ENCODE data around the gene PCBP3.
"Not testable (repeated sequence)": the region's sequence is repeated elsewhere in the genome, so short reads cannot be mapped to it uniquely, and the experiment has no call there.

PCBP3 gene

DNA sequence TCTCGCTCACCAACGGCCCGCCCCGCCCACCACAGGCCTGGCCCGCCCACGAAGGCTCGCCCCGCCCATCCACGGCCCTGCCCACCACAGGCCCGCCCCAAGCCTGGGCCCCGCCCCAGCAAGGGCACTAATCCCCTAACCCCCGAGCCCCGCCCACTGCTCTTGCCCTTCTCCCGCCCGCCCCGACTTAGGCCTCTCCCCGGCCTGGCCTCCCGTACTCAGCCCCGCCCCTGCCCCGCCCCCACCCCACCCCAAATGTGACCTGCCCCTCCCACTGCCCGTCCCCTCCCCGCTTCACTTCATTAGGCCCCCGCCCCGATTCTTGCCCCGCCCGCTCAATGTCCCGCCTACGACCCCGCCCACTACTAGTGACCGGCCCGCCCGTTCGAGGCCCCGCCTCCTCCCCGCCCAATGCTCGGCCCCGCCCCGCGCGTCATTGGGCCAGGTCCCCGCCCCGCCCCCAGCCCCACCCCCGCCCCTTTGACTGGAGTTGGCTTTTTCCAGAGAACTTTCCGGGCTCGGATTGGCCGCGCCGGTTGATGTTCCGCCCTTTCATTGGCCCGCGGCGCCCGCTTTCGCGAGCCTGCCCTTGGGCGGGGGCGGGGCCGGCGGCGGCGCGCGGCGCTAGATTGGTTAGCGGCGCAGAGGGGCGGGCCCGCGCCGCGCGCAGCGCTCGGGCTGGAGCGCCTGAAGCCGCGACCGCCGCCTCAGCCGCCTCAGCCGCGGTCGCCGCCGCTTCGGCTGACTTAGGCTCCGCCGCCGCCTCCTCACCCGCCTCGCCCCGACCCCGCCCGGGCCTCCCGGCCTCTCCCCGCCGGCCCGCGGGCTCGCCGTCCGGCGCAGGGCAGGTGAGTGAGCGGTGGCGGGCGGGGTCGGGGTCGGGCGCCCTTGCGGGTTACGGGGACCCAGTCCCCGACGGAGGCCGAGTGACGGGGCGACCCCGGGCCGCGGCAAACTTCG is at the start of gene PCBP3:
PCBP3 (plus strand) TSS at position 705 of the 960 bp plus-strand sequence. CDS start 206,361 bp downstream, outside the sequence.
- DNase-seq (ENCODE audit: low read depth) = peak; percentile 96

DNA sequence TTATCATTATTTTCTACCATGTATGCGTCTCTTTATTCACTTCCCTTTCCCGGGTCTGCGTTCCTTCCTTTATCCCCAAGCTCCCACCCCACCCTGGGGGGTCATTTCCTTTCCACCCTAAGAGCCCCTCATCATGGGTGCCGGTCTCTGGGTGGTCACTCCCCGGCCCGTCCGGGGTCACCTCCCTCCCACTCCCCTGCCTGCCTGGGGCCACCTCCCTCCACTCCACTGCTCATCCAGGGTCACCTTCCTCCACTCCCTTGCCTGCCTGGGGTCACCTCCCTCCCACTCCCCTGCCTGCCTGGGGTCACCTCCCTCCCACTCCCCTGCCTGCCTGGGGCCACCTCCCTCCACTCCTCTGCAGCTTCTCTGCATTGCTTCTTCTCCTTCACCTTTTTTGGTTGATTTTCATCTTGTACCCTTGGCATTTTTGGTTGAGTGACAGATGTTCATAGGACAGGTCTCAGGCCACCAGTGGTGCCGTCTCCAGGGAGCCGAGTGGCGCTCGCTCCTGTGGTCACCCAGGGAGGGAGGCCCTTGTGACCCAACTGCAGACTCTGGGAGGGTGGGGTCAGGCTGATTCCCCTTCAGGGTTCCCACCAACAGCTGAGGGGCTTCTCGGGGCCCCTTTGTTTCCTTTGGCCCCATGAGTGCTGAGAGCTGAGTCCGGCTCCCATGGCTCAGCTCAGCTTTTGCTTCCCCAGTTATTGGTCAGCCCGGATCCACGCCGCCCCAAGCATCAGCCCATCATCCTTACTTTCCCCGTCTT is 48.6 kb upstream of the PCBP3 start:
- DNase-seq (ENCODE audit: low read depth) = no peak

DNA sequence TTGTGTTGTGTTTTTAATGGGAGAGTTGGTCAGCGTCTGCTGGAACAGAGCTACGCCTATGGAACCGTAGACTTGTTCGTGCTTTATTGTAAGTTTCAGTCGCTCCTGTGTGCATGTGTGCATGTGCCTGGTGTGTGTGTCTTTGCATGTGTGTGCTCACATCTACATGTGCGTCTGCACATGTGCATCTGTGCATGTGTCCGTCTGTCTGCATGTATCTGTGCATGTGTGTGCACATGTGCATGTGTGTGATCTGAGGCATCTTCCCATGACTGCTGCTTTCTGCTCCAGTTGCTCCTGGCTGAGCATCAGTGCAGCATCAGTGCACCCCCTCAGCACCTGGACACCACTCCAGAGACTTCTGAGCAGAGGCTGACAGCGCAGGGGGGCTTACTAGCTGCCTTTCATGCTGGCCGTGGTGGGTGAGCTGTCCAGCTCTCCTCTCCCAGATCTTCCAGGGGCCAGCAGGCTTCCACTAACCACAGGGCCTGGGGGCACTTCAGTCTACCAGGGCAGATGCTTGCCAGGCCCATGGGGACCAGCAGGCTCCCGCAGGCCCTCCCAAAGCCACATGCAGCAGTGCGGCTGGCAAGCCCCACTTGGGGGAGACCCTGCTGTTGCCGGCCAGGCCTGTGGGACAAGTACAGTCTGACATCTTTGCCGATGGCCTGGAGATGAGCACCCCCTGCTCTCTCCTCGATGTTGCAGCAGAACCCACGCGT is 47.8 kb upstream of the PCBP3 start:
- DNase-seq (ENCODE audit: low read depth) = no peak

DNA sequence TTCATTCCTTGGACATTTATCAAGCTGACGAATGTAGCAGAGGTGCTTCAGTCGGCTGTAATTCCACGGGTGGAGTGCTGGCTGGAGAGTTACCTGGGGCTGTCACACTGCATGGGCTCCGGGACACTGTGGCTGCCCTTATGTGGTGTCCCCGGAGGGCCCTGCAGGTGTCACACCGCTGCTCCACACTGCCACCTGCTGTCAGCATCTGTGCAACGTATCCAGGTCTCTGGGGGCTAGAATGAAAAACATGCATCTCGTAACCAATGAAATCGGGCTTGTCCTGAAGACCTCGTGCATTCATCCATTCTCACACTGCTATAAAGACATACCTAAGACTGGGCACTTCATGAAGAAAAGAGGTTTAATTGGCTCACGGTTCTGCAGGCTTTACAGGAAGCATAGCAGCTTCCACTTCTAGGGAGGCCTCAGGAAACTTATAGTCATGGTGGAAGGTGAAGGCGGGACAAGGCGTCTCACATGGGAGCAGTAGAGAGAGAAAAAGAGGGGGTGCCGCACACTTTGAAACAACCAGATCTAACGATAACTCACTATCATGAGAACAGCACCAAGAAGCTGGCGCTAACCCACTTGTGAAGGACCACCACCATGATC is 46.7 kb upstream of the PCBP3 start:
- peak; percentile 68 for DNase-seq (ENCODE audit: low read depth)

DNA sequence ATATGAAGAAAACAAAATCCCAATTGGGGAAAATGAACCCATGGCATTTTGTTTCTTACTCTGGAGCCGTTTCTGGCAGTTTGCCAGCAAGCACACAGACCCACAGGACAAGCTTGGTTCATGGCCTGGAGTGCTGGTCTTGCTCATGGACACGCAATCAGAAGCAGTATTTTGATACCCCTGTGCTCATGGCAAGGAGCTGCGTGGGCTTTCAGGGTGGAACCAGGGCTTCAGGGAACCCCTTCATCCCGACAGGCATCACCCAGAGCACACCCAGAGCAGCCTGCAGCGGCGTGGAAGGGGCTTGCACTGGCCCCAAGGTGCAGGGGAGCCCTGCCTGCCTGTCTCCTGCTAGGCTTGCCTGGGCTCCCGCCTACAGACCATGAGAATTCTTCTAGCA is 45.4 kb upstream of the PCBP3 start:
- no peak for DNase-seq (ENCODE audit: low read depth)

DNA sequence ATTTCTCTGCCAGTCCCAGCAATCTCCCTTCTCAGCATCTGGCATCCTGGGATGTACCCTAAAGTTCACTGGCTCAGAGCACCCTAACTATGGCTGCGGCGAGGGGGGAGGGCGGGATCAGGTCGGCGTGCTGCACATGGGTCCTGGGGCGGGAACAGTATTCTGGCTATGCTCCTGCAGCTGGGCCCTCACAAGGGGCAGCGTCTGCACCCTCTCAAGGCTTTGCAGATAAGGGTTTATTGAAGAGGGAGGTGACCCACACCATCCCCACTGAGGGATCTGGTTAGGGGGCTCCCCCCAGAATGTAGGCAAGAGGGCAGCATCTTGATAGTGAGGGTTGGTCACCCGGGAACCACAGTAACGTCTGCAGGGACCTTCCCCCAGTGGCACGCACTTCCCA is 44.9 kb upstream of the PCBP3 start:
- no peak for DNase-seq (ENCODE audit: low read depth)

DNA sequence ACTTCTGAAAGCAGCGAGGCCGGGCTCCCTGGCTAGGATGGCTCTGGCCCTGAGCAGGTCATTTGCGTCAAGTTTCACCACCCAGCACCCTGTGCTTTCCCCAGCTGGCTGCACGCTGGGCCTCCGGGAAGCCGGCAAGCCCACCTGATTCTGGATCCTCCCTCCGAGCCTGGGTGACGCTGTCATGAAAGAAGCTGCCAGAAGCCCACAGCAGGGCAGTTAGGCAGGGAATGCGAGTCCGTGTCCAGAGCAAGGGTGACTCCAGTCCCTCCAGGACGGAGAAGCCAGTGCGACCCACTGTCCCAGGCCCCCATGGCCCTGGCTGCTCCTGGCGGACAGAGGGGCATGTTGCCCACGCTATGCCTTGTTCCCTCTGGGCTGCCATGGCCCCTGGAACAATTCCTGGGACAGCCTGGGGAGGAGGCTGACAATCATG is 44.4 kb upstream of the PCBP3 start:
- no peak for DNase-seq (ENCODE audit: low read depth)

DNA sequence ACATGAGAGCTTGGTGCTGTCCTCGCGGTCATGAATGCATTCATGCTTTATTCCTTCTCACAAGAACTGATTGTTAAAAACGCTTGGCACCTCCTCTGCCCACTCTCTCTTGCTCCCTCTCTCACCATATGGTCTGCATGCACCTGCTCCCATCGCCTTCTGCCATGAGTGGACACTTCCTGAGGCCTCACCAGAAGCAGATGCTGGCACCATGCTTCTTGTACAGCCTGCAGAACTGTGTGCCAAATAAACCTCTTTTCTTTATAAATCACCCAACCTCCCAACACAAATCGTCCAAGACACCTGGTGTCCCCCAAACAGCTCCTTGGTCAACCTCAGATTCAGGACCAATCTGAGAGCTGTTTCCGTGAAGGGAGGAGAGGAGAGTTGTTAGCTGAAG is 43.3 kb upstream of the PCBP3 start:
- DNase-seq (ENCODE audit: low read depth) = no peak

DNA sequence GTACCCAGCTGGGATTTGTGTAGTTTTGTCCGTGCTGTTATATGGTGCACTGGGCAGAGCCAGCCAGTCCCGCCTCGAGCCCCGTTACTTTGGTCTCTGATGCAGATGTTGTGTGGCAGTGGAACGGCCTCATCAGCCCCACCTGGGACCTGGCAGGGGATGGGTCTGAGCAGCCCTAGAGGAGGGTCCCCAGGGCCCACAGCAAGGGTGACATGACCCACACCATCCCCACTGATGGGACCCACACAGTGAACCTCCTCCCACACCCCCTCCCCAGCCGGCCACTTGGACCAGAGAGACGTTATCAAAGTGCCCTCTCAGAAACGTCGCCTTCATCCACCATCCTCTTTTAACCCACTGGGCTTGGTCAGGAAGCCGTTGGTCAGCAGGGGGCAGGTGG is 42.0 kb upstream of the PCBP3 start:
- DNase-seq (ENCODE audit: low read depth) = no peak

DNA sequence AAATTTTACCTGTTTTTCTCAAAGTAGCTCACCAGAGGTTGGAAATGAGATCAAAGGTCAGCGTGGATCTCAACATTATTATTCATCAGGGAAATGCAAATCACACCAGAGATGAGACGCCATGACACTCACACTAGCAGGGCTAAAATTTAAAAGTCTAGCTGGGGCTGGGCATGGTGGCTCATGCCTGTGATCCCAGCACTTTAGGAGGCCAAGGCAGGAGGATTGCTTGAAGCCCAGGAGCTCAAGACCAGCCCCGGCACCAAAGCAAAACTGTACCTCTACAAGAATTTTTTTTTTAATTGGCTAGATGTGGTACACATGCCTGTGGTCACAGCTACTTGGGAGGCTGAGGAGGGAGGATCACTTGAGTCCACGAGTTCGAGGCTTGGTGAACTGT is 41.4 kb upstream of the PCBP3 start:
- DNase-seq (ENCODE audit: low read depth) = no peak

DNA sequence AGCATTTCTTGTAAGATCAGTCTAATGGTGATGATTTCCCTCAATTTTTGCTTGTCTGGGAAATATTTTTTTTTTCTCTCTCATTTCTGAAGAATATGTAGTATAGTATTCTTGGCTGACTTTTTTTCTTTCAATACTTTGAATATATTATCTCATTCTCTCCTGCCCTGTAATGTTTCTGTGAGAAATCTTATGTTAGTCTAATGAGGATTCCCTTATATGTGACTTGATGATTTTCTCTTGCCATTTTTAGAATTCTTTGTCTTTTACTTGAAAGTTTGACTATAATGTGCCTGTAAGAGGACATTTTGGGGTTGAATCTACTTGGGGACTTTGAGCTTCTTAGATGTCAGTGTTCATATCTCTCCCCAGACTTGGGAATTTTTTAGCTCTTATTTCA is 40.0 kb upstream of the PCBP3 start:
- no peak for DNase-seq (ENCODE audit: low read depth)

DNA sequence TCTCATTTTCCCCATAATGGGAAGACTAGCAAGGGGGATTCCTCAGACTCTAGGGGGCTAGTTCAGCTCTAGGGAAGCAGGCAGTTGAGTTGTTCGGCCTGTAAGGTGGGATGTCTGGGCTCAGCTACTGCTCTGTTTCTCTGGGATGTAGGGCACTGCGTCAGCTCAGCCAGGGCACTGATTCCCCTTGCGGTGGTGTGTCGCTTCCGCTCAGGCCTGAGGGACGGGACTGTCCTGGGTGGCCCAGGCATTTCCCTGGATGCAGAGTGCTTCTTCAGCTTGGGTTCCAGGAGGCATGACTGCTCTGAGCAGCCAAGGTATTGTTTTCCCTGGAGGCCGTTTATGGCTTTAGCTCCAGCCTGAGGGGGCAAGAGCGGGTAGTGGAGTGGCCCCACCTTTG is 38.8 kb upstream of the PCBP3 start:
- DNase-seq (ENCODE audit: low read depth) = not testable (repeated sequence)

DNA sequence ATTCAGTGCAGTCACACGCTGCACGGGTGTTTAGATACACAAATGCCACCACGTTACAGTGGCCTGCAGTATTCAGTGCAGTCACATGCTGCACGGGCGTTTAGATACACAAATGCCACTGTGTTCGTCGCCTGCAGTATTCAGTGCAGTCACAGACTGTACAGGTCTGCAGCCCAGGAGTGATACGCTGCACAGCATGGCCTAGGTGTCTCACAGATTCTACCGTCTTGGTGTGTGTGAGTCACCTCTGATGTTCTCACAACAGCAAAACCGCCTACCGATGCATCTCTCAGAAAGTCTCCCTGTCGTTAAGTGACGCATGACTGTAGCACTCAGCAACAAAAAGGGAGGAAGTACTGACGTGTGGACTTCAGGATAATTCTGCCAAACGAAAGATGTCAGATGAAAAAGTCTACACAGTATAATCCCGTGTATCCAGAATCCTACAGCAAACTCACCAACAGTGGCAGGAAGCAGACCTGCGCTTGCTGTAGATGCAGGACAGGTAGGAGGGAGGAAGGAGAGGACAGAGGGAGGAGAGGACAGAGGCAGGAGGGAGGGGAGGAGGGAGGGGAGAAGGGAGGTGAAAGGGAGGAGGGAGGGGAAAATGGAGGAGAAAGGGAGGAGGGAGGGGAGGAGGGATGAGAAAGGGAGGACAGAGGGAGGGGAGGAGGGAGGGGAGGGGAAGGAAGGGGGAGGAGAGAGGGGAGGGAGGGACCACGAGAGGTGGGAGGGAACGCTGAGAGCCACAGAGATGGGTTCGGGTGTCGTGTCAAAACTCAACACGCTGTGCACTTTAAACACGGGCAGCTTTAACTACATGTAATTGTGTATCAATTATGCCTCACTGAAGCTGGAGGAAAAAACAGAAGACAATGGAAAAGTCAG is 36.3 kb upstream of the PCBP3 start:
- no peak for DNase-seq (ENCODE audit: low read depth)

DNA sequence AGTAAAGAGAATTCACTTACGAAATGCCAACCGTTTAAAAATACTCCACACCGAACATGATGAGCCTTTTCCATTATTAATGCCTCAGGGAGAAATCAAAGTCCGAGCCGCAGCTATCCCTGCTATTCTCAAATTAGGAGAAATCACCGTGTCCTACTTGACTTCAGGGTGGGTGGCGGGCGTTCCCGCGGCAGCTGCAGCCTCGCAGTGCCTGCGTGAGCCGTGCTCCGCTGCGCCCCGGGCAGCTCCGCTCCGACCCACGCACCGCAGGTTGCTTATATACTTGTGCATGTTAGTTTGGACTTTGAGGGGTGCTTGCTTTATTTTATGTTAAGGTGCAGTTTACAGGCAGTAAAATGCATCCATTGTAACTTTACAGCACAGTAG is 35.6 kb upstream of the PCBP3 start:
- no peak for DNase-seq (ENCODE audit: low read depth)

DNA sequence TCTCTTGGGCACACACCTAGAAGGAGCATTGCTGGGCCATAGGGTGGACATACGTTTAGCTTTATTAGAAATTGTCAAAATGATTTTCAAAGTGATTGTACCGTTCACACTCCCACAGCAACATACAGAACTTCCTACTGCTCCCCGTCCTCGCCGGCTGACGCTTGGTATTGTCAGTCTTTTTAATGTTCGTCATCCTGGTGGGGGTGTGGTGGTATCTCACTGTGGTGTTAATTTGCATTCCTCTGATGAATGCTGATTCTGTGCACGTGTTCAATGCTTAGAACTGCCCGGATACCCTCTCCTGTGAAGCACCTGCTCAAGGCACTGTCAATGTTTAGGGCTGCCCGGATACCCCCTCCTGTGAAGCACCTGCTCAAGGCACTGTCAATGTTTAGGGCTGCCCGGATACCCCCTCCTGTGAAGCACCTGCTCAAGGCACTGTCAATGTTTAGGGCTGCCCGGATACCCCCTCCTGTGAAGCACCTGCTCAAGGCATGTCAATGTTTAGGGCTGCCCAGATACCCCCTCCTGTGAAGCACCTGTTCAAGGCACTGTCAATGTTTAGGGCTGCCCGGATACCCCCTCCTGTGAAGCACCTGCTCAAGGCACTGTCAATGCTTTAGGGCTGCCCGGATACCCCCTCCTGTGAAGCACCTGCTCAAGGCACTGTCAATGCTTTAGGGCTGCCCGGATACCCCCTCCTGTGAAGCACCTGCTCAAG is 34.6 kb upstream of the PCBP3 start:
- DNase-seq (ENCODE audit: low read depth) = not testable (repeated sequence)

DNA sequence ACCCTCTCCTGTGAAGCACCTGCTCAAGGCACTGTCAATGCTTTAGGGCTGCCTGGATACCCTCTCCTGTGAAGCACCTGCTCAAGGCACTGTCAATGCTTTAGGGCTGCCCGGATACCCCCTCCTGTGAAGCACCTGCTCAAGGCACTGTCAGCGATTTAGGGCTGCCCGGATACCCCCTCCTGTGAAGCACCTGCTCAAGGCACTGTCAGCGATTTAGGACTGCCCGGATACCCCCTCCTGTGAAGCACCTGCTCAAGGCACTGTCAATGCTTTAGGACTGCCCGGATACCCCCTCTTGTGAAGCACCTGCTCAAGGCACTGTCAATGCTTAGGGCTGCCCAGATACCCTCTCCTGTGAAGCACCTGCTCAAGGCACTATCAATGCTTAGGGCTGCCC is 33.9 kb upstream of the PCBP3 start:
- DNase-seq (ENCODE audit: low read depth) = not testable (repeated sequence)

DNA sequence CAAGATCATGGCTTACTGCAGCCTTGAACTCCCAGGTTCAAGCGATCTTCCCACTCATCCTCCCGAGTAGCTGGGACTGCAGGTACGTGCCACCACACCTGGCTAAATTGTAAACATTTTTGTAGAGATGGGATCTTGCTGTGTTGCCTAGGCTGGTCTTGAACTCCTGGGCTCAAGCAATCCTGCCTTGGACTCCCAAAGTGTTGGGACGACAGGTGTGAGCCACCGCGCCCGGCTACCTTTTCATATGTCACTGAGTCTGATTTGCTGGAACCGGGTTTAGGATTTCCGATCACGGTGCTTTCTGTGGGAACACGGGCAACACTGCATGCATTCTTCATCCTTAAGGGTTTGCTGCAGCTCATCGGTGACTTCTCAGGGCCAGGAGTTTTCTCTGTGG is 32.2 kb upstream of the PCBP3 start:
- DNase-seq (ENCODE audit: low read depth) = no peak

DNA sequence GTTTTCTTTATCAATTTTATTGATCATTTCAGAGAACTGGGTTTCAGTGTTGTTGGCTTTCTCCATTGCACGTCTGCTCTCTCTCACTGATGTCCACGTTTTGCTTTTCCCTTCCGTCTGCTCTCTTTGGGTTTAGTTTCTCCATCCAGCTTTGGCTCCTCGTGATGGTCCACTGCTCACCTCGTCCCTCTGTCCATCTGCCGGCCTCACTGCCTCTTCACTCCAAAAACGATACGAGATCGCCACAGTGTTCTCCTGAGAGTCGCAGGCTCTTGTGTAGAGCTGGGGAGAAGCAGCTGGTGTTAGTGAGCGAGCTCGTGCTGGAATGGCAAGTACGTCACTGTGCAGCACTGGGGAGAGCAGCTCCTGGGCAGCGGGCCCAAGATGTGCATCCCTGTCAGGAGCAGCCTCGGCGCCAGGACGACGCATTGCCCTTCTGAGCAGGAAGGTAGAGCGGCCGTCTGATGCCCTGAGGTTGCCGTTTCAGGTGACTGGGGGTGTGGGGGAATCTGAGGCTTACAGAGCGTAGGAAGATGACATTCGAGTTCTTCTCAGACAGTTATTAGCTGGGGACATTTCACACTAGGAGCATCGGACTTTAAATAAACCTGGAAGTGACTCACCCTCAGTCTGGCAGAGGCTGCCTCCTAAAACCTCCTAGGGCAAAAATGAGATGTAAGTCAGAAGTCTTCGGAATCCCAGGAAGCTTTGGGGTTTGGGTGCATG is 31.4 kb upstream of the PCBP3 start:
- DNase-seq (ENCODE audit: low read depth) = no peak

DNA sequence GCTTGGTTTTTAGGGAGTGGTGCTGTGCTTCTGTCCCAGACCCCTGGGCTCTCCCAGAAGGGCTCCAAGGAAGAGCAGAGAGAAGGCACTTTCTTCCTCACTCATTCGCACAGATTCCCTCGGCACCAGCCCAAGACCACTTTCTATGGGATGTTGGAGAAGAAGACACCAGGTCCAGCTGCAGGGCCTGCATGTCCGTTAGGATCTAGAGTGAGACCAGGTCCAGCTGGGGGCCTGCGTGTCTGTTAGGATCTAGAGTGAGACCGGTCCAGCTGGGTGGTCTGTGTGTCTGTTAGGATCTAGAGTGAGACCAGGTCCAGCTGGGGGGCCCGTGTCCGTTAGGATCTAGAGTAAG is 30.9 kb upstream of the PCBP3 start:
- DNase-seq (ENCODE audit: low read depth) = not testable (repeated sequence)

DNA sequence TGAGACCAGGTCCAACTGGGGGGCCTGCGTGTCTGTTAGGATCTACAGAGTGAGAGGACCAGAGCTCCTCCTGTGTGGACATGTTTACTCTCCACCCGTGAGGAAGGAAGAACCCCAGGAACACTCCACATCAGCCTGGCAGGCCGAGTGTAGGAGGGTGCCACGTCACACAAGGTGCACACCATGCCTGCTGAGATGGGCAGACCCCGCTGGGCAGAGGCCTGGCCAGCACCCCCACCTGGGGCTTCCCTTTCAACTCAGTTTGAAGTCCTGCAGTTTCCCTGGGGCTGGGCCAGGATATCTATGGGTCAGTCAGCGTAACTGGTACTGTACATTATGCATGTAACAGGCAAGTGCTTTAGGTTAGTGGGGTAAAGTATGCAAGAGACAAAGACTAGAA is 30.1 kb upstream of the PCBP3 start:
- no peak for DNase-seq (ENCODE audit: low read depth)

Measured in stimulated activated CD8-positive, alpha-beta memory T cell treated with anti-CD3 and anti-CD28 coated beads, Interleukin-15, amount 100 ng/mL, for 24 hours (primary cell).